GM21528 (cell line): ENCODE results near the gene MLIP.

Experiments used
- ATAC-seq: cut with Tn5 transposase; IDR thresholded peaks from one replicate; pipeline ENCODE4 v1.9.1; 2021; ENCODE audit warnings: mild to moderate bottlenecking, moderate library complexity; ENCODE audit not compliant: unreplicated experiment, low FRiP score

Gene MLIP

GRCh38 chr6:54310377-54311152 lies 199.3 kb downstream of the MLIP start:
- ATAC-seq = no peak

- ATAC-seq = no peak
Observed at GRCh38 chr6:54315656-54316055, 204.4 kb downstream of the MLIP start.
